HG02973 (cell line): Measurements from ENCODE around the gene PFDN5.
"Not testable (repeated sequence)": the region's sequence is repeated elsewhere in the genome, so short reads cannot be mapped to it uniquely, and the experiment has no call there.

ENCODE experiments used
- ATAC-seq: cut with Tn5 transposase; IDR thresholded peaks from one replicate; pipeline ENCODE4 v1.9.1; 2021; ENCODE audit warnings: moderate library complexity; ENCODE audit not compliant: unreplicated experiment

Gene PFDN5

GRCh38 chr12:53286448-53286847 lies 8.9 kb upstream of the PFDN5 start:
- no peak for ATAC-seq

GRCh38 chr12:53287741-53288216 lies 7.6 kb upstream of the PFDN5 start:
- ATAC-seq: no peak

- no peak for ATAC-seq
These were observed 7.0 kb upstream of the PFDN5 start for GRCh38 chr12:53288322-53288721.

GRCh38 chr12:53289891-53290290 lies 5.5 kb upstream of the PFDN5 start:
- no peak for ATAC-seq

GRCh38 chr12:53290661-53291060 lies 4.7 kb upstream of the PFDN5 start:
- ATAC-seq: no peak

GRCh38 chr12:53292426-53292825 lies 2.9 kb upstream of the PFDN5 start:
- no peak for ATAC-seq

GRCh38 chr12:53295891-53296219 lies 513 bp downstream of the PFDN5 start:
- ATAC-seq: no peak

- ATAC-seq: not testable (repeated sequence)
These were observed 1.8 kb downstream of the PFDN5 start for GRCh38 chr12:53297106-53297505.

- no peak for ATAC-seq
These were observed 2.8 kb downstream of the PFDN5 start for GRCh38 chr12:53298164-53298563.

- ATAC-seq: no peak
These were observed 3.7 kb downstream of the PFDN5 start for GRCh38 chr12:53299101-53299453.

- peak; percentile 59 for ATAC-seq
These were observed 4.3 kb downstream of the PFDN5 start, which contains the start of gene MYG1 for GRCh38 chr12:53299454-53300180. Gene MYG1 (plus strand): TSS chr12:53299695. CDS start chr12:53299738, 43 bp downstream.

GRCh38 chr12:53300187-53300586 lies 4.8 kb downstream of the PFDN5 start:
- no peak for ATAC-seq

GRCh38 chr12:53302903-53303302 lies 7.6 kb downstream of the PFDN5 start:
- ATAC-seq: no peak

GRCh38 chr12:53306826-53307225 lies 11.5 kb downstream of the PFDN5 start:
- ATAC-seq: no peak

- no peak for ATAC-seq
These were observed 12.9 kb downstream of the PFDN5 start for GRCh38 chr12:53308276-53308675.

GRCh38 chr12:53313996-53314395 lies 18.7 kb downstream of the PFDN5 start:
- no peak for ATAC-seq

- ATAC-seq: no peak
These were observed 25.2 kb downstream of the PFDN5 start for GRCh38 chr12:53320352-53321195.

GRCh38 chr12:53324113-53324778 lies 28.9 kb downstream of the PFDN5 start:
- no peak for ATAC-seq

GRCh38 chr12:53324779-53325510 lies 29.6 kb downstream of the PFDN5 start:
- ATAC-seq: peak; percentile 40

GRCh38 chr12:53325511-53326061 lies 30.2 kb downstream of the PFDN5 start:
- no peak for ATAC-seq
